Left colon (tissue), 2 donors: ENCODE measurements around the gene NSRP1. TPM values are rescaled to one million over a fixed set of nuclear protein-coding genes. Genes with fewer than 3 reads are reported as not detected.

Source experiments
- ATAC-seq: fragments of 200-7000 bp; cut with Tn5 transposase; one replicate; pipeline ENCODE4 v1.9.1; 2020; ENCODE audit warnings: mild to moderate bottlenecking, moderate library complexity
- DNase-seq, 2 donors: peaks; one replicate each; pipeline ENCODE4 v3.0.0-alpha.2; 2020
- intact Hi-C, 2 donors: fragments of 100-400 bp; cut with DNase I in 1 of 2; cut with micrococcal nuclease in 1 of 2; formaldehyde crosslinking; loops; one replicate each; pipeline versions ENCODE4 v1.11.2 to v1.14.0; 2022; cut with DNase I, micrococcal nuclease
- microRNA-seq, 2 donors: library from miRNA; unstranded; fragments of <30 nt; microRNA quantifications; one replicate each; pipeline versions ENCODE4 v1.1.0 to v1.2.0, GENCODE V29; 2020
- total RNA-seq, 2 donors: library from RNA; stranded (reverse); fragmentation: NEBNext Ultra II Directional; extraction: Animal tissue kit (Norgen Biotek cat#: 25700); gene quantifications; one replicate each; pipeline ENCODE4 v1.2.1, GENCODE V29; 2021
- donor health status: DM: no; HTN: no; CAD: no.
- donor health status: DM: yes; HTN: yes; CAD: no.

The NSRP1 gene
- total RNA-seq, 2 donors from 2014 or later = 19.9 to 28.0 TPM

DNA sequence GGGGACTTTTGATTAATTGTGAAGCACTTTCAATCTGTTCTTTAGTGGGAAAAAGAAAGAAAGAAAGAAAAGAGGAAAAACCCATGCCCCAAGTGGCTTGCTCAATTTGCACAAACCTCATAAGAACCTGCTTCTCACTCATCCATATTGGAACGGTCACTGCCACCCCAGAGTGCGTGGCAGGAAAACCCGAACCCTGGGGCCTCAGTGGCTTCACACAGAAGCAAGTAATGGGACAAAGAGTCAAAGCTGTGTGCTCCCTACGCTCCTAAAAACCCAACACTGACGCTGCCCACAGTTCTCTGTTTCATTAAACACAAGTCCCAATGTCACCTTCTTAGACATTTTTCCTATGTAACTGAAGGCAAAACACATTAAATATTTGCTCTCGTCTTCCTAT, 117.7 kb downstream of the NSRP1 start:
- DNase-seq = no peak
- intact Hi-C loops = no loop called here
- ATAC-seq = no peak

DNA sequence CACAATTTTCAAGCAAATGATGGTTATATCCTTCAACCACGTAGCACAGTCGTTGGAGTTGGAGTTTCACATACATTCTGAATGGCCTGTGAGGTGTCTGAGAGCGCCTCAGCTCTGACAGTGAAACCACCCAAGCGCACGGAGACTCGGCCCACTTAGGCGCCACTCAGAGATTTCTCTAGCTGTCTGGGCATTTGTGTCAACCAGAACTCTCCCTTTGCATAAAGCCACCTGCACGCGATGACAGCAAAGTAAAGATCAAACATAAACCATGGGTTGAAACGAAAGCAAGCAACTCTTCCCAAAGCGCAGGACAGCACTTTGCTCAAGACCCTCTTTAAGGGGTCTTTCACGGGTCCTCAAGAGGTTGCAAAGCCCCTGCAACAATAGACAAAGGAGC, 118.3 kb downstream of the NSRP1 start:
- intact Hi-C loops = no loop called here
- DNase-seq (no peak), ATAC-seq (no peak)

DNA sequence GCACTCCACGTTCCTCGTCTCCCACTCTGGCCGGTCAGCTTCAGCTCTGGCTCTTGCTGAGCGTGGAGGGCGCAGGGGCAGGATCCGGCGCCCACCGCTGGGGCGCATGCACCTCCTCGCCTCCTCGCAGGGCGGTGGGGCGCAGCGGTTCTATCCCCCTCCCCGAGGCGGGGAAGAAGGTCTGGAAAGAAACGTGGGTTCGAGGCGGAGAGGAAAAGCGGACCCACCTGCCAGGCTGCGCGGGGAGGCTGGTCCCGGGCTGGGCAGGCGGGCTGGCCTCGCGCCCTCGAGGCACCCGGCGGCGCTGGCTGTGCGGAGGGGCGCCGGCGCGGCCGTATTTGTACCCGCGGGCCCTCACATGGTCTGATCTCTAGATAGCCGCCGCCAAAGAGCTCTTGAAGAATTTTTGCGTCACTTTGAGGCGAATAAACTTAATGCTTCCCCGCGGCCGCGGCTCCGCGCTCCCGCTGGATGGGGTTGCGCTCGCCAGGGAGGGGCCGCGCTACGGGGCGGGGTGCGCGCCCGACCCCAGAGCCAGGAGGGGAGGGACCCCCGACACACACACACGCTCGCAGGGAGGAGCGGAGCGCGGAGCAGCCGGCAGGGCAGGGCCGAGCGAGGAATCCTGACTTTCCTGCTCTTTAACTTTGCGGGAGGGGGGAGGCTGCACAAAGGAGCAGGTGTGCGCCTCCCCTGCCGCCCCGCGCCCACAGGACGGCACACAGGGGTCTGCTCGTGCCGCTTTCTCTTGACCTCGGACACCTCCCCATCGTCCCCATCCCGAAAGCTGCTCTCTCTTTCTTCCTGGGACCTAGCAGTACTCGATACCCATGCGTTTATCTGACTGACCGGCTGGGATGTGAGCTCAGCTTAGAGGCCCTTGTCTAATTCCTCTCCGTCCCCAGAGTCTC, 119.0 kb downstream of the NSRP1 start, which contains the start of gene SLC6A4:
Gene SLC6A4 (minus strand): TSS at position 312 of the 911 bp plus-strand sequence. CDS start 13,739 bp downstream, outside the sequence.
- intact Hi-C loops = no loop called here

More for the DNA sequence above, 119.0 kb downstream of the NSRP1 start, which contains the start of gene SLC6A4:
- peak; percentile 52 for ATAC-seq
- no peak for DNase-seq

Small RNA genes within 50 kb of the gene (microRNA-seq; reads per million reads assigned to microRNA genes)
- gene MIR423 = 0 reads per million in 2 donors

Other genes with a start within 250 kb of the NSRP1 start
- 10 to 100 TPM; 36.1 to 41.5 TPM for gene SSH2, start 186.6 kb upstream of the NSRP1 start, total RNA-seq
- 1 to 10 TPM; 2.4 to 3.4 TPM for gene EFCAB5, start 175.2 kb upstream of the NSRP1 start, total RNA-seq
- 1 to 10 TPM in 1 of 2 donors, under 1 TPM in 1; 0.79 to 1.1 TPM for gene SLC6A4, start 118.9 kb downstream of the NSRP1 start, total RNA-seq
- gene BLMH, start 175.1 kb downstream of the NSRP1 start, total RNA-seq = 10 to 100 TPM; 17.7 to 18.8 TPM
- 100 to 1,000 TPM; 125 to 255 TPM for gene TMIGD1, start 217.2 kb downstream of the NSRP1 start, total RNA-seq